Sigmoid colon (tissue), 7 donors: ENCODE measurements around the gene SLC46A1. TPM values are rescaled to one million over a fixed set of nuclear protein-coding genes. Genes with fewer than 3 reads are reported as not detected.

ENCODE experiments used
- DNase-seq: peaks from one replicate; pipeline ENCODE4 v3.0.0-alpha.2; 2019
- H3K27ac ChIP-seq, 4 donors: fragments of 200-600 bp; sonication (generic); one replicate each; pipeline ENCODE4 v1.5.1; 2016 to 2019; ENCODE audit warnings: mild to moderate bottlenecking in 1 of 4
- H3K27me3 ChIP-seq, 3 donors: fragments of 200-600 bp; sonication (generic); one replicate each; pipeline ENCODE4 v1.5.1; 2019; ENCODE audit warnings: mild to moderate bottlenecking in 1 of 3
- H3K36me3 ChIP-seq, 4 donors: fragments of 200-600 bp; sonication (generic); one replicate each; pipeline ENCODE4 v1.5.1; 2016 to 2019
- H3K4me1 ChIP-seq, 4 donors: fragments of 200-600 bp; sonication (generic); one replicate each; pipeline ENCODE4 v1.5.1; 2017 to 2019
- H3K4me3 ChIP-seq, 4 donors: fragments of 200-600 bp; sonication (generic); one replicate each; pipeline ENCODE4 v1.5.1; 2017 to 2019; ENCODE audit warnings: mild to moderate bottlenecking in 2 of 4, moderate library complexity in 1 of 4
- H3K9me3 ChIP-seq, 4 donors: fragments of 200-600 bp in 3 of 4; sonication (generic) in 3 of 4; one replicate each; pipeline versions ENCODE4 v1.5.1 to v1.6.1; 2013 to 2019
- EP300 ChIP-seq, 4 donors: sonication (generic); formaldehyde crosslinking; IDR thresholded peaks; one replicate each; pipeline ENCODE4 v1.6.1; 2017; ENCODE audit warnings: antibody characterized with exemption in 4 of 4
- POLR2A ChIP-seq, 2 donors: fragments of 450-650 bp; IDR thresholded peaks; one replicate each; pipeline ENCODE4 v1.6.1; 2016; ENCODE audit warnings: antibody characterized with exemption in 2 of 2, mild to moderate bottlenecking in 2 of 2, moderate library complexity in 2 of 2
- POLR2AphosphoS5 ChIP-seq, 4 donors: sonication (generic); formaldehyde crosslinking; IDR thresholded peaks; one replicate each; pipeline ENCODE4 v1.6.1; 2017; ENCODE audit warnings: antibody characterized with exemption in 4 of 4
- WGBS, 2 donors: extraction: QIAGEN DNeasy Blood & Tissue Kit; methylation state at CpG; one replicate each; pipeline ENCODE4 v1.1.7; 2013; 5-methylcytosine and 5-hydroxymethylcytosine counted together
- intact Hi-C: fragments of 100-400 bp; cut with DNase I; formaldehyde crosslinking; loops from one replicate; pipeline ENCODE4 v1.15.1; 2023
- polyA plus RNA-seq, 3 donors: library from polyadenylated mRNA; stranded (reverse); fragments of 200-250 nt; gene quantifications; one replicate each; pipeline ENCODE4 v1.2.3, GENCODE V29; 2013
- total RNA-seq, 4 donors: library from RNA; depleted of rRNA; stranded (reverse); fragments of >200 nt; gene quantifications; one replicate each; pipeline ENCODE4 v1.1.0, GENCODE V29; 2016
- TF ChIP-seq, protein P1 (sequence below), 4 experiments: fragments of 450-650 bp in 3 of 4; fragments of 200-600 bp in 1 of 4; IDR thresholded peaks; one replicate each; pipeline ENCODE4 v1.5.1; 2016 to 2019; ENCODE audit warnings: antibody characterized with exemption in 4 of 4, mild to moderate bottlenecking in 3 of 4, moderate library complexity in 2 of 4
- donor health status: healthy with polysubstance abuse.
- donor health status: Bipolar disorder and iron deficiency.
- donor health status: healthy.

The SLC46A1 gene
- total and polyA plus RNA-seq, 7 donors, result 2.7 to 8.6 (median 4.4) TPM

DNA sequence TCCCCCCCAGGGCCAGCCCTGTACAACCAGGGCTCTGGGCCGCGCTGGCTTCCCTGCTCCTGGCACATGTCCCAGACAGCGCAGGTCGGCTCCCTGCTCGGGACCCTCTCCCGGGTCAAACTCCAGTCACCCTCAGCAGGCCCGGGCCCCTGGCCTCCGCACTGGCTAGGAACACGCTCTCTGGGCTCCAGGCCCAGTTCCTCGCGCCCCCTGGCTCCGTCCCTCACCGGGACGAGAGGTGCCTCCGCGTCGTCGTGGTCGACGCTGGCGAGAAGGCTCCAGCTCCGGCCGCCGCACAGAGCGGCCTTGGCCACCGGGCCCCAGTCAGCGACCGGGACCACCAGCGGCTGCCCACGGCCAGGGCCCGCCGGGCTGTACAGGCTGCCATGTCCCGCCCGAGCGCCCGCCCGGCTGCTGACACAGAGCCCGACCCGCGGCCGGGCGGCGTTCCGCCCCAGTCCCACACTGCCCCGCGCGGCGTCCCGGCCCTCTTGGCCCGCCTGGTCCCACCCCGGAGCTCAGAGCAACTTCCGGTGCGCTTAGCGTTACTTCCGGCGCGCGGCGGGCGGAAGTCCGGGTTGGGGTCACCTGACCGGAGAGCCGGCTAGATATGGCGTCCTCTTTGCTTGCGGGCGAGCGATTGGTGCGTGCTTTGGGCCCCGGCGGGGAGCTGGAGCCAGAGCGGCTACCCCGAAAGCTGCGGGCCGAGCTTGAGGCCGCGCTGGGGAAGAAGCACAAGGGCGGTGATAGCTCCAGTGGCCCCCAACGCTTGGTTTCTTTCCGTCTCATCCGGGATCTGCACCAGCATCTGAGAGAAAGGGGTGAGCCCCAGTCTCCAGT, 48.7 kb downstream of the SLC46A1 start, which contains the start of gene POLDIP2:
Gene POLDIP2, minus strand, starts transcription at position 467 of the 840 bp plus-strand sequence. Its CDS starts 79 bp downstream, at position 388.
- Histone ChIP-seq H3K27me3 (no peaks in the 10 kb centered on the region), H3K36me3 (peaks cover 32 to 58% (median 43%) of the 10 kb centered on the region in 4 donors), H3K4me3 (peak within 1 kb of the TSS; percentile 69 to 99 (median 89)), H3K27ac (peak within 1 kb of the TSS; percentile 85 to 97 (median 92)), H3K4me1 (peaks cover 0 to 33% (median 26%) of the 10 kb centered on the region in 4 donors), H3K9me3 (no peaks in the 10 kb centered on the region)
- TF ChIP-seq POLR2AphosphoS5 (IDR thresholded peaks at IDR 0.05), result peak; percentile 70 to 93 (median 91)
- TF ChIP-seq, protein P1, sequence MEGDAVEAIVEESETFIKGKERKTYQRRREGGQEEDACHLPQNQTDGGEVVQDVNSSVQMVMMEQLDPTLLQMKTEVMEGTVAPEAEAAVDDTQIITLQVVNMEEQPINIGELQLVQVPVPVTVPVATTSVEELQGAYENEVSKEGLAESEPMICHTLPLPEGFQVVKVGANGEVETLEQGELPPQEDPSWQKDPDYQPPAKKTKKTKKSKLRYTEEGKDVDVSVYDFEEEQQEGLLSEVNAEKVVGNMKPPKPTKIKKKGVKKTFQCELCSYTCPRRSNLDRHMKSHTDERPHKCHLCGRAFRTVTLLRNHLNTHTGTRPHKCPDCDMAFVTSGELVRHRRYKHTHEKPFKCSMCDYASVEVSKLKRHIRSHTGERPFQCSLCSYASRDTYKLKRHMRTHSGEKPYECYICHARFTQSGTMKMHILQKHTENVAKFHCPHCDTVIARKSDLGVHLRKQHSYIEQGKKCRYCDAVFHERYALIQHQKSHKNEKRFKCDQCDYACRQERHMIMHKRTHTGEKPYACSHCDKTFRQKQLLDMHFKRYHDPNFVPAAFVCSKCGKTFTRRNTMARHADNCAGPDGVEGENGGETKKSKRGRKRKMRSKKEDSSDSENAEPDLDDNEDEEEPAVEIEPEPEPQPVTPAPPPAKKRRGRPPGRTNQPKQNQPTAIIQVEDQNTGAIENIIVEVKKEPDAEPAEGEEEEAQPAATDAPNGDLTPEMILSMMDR (IDR thresholded peaks at IDR 0.05), result no peak
- TF ChIP-seq POLR2A (IDR thresholded peaks at IDR 0.05), result peak; percentile 67 to 71
- TF ChIP-seq EP300 (IDR thresholded peaks at IDR 0.05), result peak in 1 of 4 donors; percentile 70
- DNase-seq, result peak; percentile 98
- 0% methylated on average over 80 of the region's 80 CpGs for WGBS, 2 donors
- intact Hi-C loops, result loop anchor here (1.0 to 10.0 kb wide), 2 partner anchors 22 to 462 kb away; partner anchors contain the start of genes IFT20, LYRM9 and TNFAIP1

DNA sequence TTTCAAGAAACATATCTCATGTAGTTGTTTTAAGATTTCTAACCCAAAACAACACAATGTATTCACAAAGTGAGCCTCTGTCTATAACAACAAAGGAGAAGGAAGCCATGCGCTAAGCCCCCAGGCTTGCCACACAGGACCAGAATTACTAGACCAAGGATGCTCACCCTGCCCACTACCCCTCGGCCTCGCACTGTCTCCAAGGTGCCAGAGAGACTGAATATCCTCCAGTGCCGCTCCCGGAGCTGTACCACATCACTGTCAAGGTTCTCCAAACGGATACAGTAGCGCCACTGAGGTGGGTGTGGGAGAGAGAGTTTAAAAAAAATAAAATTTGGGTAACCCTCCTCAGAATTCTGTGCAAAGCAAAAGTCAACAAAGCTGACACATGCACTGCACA, 55.7 kb downstream of the SLC46A1 start:
- Histone ChIP-seq H3K4me1 (peaks cover 0 to 11% (median 3%) of the 10 kb centered on the region in 4 donors), H3K27ac (no peak overlapping the region), H3K36me3 (peaks cover 47 to 93% (median 65%) of the 10 kb centered on the region in 4 donors), H3K27me3 (no peaks in the 10 kb centered on the region), H3K4me3 (no peak overlapping the region), H3K9me3 (no peaks in the 10 kb centered on the region)
- intact Hi-C loops, result loop anchor here (10.0 kb wide), 1 partner anchor 455 kb away; the partner anchor contains the start of gene LYRM9
- 95% methylated on average over 7 of the region's 7 CpGs for WGBS, 2 donors
- TF ChIP-seq POLR2AphosphoS5 (IDR thresholded peaks at IDR 0.05) (no peak), POLR2A (IDR thresholded peaks at IDR 0.05) (no peak), EP300 (IDR thresholded peaks at IDR 0.05) (no peak)
- TF ChIP-seq, protein P1 (IDR thresholded peaks at IDR 0.05), result no peak
- DNase-seq, result no peak

- TF ChIP-seq POLR2A (IDR thresholded peaks at IDR 0.05) (no peak), EP300 (IDR thresholded peaks at IDR 0.05) (no peak), POLR2AphosphoS5 (IDR thresholded peaks at IDR 0.05) (no peak)
- TF ChIP-seq, protein P1 (IDR thresholded peaks at IDR 0.05), result no peak
- Histone ChIP-seq H3K4me3 (no peak overlapping the region), H3K9me3 (no peaks in the 10 kb centered on the region), H3K36me3 (peaks cover 53 to 97% (median 66%) of the 10 kb centered on the region in 4 donors), H3K27me3 (no peaks in the 10 kb centered on the region), H3K27ac (no peak overlapping the region), H3K4me1 (peaks cover 0 to 11% (median 0%) of the 10 kb centered on the region in 4 donors)
- no peak for DNase-seq
- intact Hi-C loops, result no loop called here
- whole genome bisulfite sequencing, 2 donors, result 80 to 95% methylated on average over 3 of the region's 3 CpGs
Observed at GRCh38 chr17:28348979-28349378, 57.0 kb downstream of the SLC46A1 start.

DNA sequence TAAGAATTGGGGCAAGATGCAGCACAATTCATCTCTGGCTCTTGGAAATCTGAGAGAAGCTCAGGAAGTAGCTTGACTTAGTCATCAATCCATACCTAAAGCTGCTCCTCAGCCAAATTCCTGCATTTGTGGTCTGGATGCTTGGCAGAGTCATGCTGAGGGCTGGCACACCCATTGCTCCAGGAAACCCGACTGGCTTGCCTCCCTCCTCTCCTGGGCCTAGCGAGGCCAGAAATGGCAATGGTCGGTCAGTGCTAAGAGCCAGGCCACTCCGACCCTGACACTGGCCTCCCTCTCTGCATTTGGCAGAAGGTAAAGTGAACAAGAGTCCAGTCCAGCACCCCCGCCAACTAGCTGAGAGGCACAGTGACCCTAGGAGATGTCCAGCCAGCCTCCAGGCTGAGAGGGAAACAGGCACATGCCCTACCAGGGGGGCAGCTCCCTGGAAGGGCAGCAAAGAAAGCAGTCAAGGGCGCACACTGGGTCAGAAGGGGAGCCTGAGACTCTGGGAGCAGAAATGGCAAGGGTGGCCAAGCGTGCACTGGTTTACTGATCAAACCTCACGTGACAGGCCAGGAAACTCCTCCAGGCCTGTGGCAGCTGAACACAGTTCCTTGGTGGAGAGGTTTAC, 58.6 kb downstream of the SLC46A1 start:
- H3K27ac ChIP-seq, result peak overlapping the region in 2 of 4 donors; percentile 24 to 40
- 92% methylated on average over 8 of the region's 8 CpGs for WGBS, 2 donors
- no peaks in the 10 kb centered on the region for H3K9me3 ChIP-seq
- TF ChIP-seq POLR2A (IDR thresholded peaks at IDR 0.05), result no peak
- no peak for TF ChIP-seq POLR2AphosphoS5 (IDR thresholded peaks at IDR 0.05)
- TF ChIP-seq, protein P1 (IDR thresholded peaks at IDR 0.05), result no peak
- intact Hi-C loops, result no loop called here
- peaks cover 42 to 97% (median 63%) of the 10 kb centered on the region in 4 donors for H3K36me3 ChIP-seq
- H3K27me3 ChIP-seq, result no peaks in the 10 kb centered on the region
- H3K4me1 ChIP-seq, result peaks cover 0 to 11% (median 0%) of the 10 kb centered on the region in 4 donors
- H3K4me3 ChIP-seq, result no peak overlapping the region
- DNase-seq, result no peak
